WTC11 (cell line): ENCODE results near the gene MEGF11.

ENCODE experiments used
- CREB1 ChIP-seq: sonication (generic); formaldehyde crosslinking; IDR thresholded peaks from 2 replicates; pipeline ENCODE4 v1.8.0; 2023; ENCODE audit warnings: mild to moderate bottlenecking, missing genetic modification reagents
- KAT7 ChIP-seq: sonication (generic); formaldehyde crosslinking; IDR thresholded peaks from 2 replicates; pipeline ENCODE4 v1.8.1; 2023; ENCODE audit warnings: missing genetic modification reagents, mild to moderate bottlenecking, borderline replicate concordance
- TF ChIP-seq, protein P1 (sequence below): sonication (generic); formaldehyde crosslinking; conservative IDR thresholded peaks from 2 replicates; pipeline ENCODE4 v1.8.1; 2022; ENCODE audit warnings: mild to moderate bottlenecking, missing genetic modification reagents
- TF ChIP-seq, protein P2 (sequence below): fragments of 200-600 bp; IDR thresholded peaks from 2 replicates; pipeline ENCODE4 v1.8.0; 2022; ENCODE audit warnings: antibody characterized with exemption
- TF ChIP-seq, protein P3 (sequence below): sonication (generic); formaldehyde crosslinking; IDR thresholded peaks from 2 replicates; pipeline ENCODE4 v1.8.1; 2023; ENCODE audit warnings: mild to moderate bottlenecking, missing genetic modification reagents, moderate library complexity

DNA sequence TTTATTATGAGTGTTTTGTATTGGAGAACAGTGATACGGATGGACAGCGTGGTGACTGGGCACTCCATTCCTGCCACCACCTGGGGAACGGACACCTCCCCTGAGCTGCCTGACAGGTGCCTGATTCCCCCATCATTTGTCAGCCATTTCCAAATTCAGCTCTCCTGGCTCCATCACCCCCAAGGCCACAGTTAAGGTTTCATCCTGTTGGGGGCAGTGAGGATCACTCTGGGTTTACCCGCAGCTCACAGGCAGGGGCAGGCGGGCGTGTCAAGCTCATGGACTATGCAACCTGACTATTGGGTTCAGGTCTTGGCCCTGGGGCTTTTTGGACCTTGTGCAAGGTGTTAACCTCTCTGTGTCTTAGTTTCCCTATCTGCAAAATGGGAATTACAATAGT is 307.9 kb downstream of the MEGF11 start:
- TF ChIP-seq, protein P1, sequence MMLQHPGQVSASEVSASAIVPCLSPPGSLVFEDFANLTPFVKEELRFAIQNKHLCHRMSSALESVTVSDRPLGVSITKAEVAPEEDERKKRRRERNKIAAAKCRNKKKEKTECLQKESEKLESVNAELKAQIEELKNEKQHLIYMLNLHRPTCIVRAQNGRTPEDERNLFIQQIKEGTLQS (CRISPR knock-in tag), result no peak
- TF ChIP-seq CREB1 (CRISPR knock-in tag), result no peak
- TF ChIP-seq, protein P2, sequence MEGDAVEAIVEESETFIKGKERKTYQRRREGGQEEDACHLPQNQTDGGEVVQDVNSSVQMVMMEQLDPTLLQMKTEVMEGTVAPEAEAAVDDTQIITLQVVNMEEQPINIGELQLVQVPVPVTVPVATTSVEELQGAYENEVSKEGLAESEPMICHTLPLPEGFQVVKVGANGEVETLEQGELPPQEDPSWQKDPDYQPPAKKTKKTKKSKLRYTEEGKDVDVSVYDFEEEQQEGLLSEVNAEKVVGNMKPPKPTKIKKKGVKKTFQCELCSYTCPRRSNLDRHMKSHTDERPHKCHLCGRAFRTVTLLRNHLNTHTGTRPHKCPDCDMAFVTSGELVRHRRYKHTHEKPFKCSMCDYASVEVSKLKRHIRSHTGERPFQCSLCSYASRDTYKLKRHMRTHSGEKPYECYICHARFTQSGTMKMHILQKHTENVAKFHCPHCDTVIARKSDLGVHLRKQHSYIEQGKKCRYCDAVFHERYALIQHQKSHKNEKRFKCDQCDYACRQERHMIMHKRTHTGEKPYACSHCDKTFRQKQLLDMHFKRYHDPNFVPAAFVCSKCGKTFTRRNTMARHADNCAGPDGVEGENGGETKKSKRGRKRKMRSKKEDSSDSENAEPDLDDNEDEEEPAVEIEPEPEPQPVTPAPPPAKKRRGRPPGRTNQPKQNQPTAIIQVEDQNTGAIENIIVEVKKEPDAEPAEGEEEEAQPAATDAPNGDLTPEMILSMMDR, result no peak
- TF ChIP-seq KAT7 (CRISPR knock-in tag), result no peak
- TF ChIP-seq, protein P3, sequence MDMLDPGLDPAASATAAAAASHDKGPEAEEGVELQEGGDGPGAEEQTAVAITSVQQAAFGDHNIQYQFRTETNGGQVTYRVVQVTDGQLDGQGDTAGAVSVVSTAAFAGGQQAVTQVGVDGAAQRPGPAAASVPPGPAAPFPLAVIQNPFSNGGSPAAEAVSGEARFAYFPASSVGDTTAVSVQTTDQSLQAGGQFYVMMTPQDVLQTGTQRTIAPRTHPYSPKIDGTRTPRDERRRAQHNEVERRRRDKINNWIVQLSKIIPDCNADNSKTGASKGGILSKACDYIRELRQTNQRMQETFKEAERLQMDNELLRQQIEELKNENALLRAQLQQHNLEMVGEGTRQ (CRISPR knock-in tag), result no peak
